ENCODE results near the gene KCNMB1.

KCNMB1 gene

DNA sequence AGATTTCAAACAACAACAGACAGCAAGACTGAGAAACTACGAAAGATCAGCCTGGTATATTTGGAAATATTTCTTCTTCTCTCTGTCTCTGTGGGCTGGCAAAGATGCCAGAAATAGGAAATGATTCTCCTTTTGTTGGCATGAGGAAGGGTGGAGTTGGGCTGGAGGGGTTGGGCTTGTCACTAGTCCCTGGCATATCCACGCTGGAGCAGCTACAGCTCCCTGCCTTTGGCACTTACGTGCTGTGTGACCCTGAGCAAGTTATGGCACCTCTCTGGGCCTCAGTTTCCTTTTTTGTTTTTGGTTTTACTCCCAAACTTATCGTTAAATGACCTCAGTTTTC, 354 bp upstream of the KCNMB1 start:
- Histone ChIP-seq H3K36me3 (no peaks in the 10 kb centered on the region), H3K27ac (no peak overlapping the region), H3K27me3 (no peaks in the 10 kb centered on the region), H3K9me3 (no peaks in the 10 kb centered on the region), H3K4me1 (ENCODE audit: control insufficient read depth in 1 of 2, insufficient read depth in 1 of 2, low read depth in 1 of 2, low read length in 1 of 2) (peaks cover 0 to 14% of the 10 kb centered on the region in 2 experiments), H3K4me3 (ENCODE audit: low read depth in 1 of 2, low read length in 1 of 2) (no peak overlapping the region)
- TF ChIP-seq, protein P1, sequence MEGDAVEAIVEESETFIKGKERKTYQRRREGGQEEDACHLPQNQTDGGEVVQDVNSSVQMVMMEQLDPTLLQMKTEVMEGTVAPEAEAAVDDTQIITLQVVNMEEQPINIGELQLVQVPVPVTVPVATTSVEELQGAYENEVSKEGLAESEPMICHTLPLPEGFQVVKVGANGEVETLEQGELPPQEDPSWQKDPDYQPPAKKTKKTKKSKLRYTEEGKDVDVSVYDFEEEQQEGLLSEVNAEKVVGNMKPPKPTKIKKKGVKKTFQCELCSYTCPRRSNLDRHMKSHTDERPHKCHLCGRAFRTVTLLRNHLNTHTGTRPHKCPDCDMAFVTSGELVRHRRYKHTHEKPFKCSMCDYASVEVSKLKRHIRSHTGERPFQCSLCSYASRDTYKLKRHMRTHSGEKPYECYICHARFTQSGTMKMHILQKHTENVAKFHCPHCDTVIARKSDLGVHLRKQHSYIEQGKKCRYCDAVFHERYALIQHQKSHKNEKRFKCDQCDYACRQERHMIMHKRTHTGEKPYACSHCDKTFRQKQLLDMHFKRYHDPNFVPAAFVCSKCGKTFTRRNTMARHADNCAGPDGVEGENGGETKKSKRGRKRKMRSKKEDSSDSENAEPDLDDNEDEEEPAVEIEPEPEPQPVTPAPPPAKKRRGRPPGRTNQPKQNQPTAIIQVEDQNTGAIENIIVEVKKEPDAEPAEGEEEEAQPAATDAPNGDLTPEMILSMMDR (IDR thresholded peaks at IDR 0.05): no peak

DNA sequence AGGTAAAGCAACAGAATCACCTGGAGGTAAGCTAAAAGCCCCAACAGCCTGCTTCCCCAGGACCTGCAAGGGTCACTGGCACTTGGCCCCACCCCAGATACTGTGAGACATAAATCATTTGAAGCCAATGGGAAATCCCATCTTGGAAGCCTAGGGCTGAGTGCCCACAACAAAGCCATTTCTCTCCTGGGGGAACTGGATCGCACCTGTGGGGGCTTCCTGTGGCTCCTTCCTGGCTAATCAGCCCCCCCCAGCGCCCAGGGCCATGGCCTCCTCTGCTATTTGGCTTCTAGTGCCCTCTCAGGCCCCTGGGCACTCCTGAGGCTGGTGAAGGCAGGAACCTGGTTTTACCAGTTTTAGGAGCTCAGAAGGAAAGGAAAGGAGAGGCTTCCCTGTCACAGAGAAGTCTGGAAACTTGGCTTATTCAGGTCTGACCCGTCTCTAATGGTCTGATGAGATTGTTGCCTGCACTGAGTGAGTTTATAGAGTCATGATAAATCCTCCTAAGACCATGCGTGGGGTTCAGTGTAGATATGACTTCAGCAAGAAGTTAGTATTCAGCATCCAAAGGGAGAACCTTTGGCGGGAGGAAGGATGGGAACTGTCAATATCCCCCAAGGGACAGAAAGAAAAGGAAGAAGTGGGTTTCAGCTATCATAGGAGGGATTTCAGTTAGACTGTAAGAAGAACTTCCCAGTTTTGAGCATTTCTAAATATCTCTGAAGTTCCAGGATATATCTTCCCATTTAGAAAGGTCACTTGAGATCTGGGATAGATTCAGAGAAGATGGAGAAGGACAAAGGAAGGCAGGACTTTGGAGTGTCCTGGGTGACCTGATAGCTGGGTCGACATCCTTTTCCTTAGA, 1.2 kb downstream of the KCNMB1 start:
- H3K27ac ChIP-seq: no peak overlapping the region
- H3K4me1 ChIP-seq (ENCODE audit: control insufficient read depth in 1 of 2, insufficient read depth in 1 of 2, low read depth in 1 of 2, low read length in 1 of 2): peaks cover 0 to 8% of the 10 kb centered on the region in 2 experiments
- TF ChIP-seq, protein P1 (IDR thresholded peaks at IDR 0.05): no peak
- H3K36me3 ChIP-seq: no peaks in the 10 kb centered on the region
- no peak overlapping the region for H3K4me3 ChIP-seq (ENCODE audit: low read depth in 1 of 2, low read length in 1 of 2)
- H3K27me3 ChIP-seq: no peaks in the 10 kb centered on the region
- no peaks in the 10 kb centered on the region for H3K9me3 ChIP-seq

DNA sequence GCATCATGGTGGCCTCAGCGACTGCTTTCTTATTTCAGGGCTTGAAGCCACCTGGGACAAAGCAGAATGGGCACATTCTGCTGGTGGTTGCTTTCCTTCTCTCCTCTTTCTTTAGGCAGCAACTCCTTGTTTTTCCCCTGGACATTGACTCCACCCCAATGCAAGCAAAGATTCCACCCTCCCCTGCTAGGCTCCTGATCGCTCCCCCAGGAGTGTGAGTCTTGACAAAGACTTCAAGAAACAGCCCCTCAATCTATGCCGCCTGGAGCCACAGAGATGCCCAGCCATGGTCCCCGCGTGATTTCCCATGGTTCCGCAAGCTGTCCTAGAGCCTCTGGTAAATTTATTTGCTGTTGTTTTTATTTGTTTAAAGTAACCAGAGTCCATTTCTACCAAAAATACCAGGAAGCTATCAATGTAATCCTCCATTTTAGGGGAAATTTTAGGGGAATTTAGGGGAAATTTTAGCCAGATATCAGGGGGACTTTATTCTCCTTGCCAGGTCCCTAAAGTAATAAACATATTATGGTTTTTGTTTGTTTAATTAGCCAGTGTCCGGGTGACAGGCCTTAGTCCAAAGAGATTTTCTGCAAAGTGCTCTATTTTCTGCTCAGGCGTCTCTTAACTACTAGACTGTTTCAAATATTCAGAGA, 2.3 kb downstream of the KCNMB1 start:
- TF ChIP-seq, protein P1 (IDR thresholded peaks at IDR 0.05): no peak
- H3K4me3 ChIP-seq (ENCODE audit: low read depth in 1 of 2, low read length in 1 of 2): no peak overlapping the region
- H3K27ac ChIP-seq: no peak overlapping the region

DNA sequence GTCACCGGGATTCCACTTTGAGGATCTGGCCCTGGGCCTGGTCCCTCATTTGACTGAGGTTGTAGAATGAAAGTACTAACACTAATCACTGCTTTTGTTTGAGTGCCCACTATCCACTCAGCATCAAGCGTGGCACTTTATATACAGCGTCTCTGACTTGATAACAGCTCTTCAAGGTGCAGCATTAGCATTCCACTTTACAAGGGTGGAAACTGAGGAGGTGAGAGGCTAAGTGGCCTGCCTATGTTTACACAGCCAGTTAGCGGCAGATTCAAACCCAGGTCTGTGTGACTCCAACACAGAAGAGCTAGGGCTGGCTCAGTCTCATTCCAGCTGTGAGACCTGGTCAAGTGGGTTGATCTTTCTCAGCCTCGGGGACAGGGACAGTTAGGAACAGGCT, 5.9 kb downstream of the KCNMB1 start:
- no peak overlapping the region for H3K27ac ChIP-seq
- TF ChIP-seq, protein P1 (IDR thresholded peaks at IDR 0.05): no peak

More for the DNA sequence above, 2.3 kb downstream of the KCNMB1 start:
- Histone ChIP-seq H3K9me3 (no peaks in the 10 kb centered on the region), H3K4me1 (ENCODE audit: control insufficient read depth in 1 of 2, insufficient read depth in 1 of 2, low read depth in 1 of 2, low read length in 1 of 2) (peaks cover 0 to 8% of the 10 kb centered on the region in 2 experiments), H3K27me3 (no peaks in the 10 kb centered on the region), H3K36me3 (no peaks in the 10 kb centered on the region)

DNA sequence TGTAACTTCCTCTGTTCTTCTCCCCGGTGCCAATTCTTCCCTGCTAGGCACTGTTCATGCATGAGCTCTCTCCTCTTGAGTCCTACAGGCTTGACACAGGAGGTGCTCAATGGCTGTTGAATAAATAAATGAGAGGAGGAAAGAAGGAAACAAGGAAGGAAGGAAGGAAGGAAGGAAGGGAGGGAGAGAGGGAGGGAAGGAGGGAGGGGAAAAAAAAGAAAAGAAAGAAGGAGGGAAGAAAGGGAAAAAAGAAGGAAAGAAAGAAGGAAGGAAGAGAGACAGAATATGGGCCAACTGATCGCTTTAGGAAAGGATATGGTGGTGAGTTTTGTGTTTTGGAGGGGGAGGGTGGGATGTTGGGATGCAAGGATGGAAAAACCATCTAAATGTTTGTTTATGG, 6.4 kb downstream of the KCNMB1 start:
- Histone ChIP-seq H3K4me1 (ENCODE audit: control insufficient read depth in 1 of 2, insufficient read depth in 1 of 2, low read depth in 1 of 2, low read length in 1 of 2) (no peaks in the 10 kb centered on the region), H3K4me3 (ENCODE audit: low read depth in 1 of 2, low read length in 1 of 2) (no peak overlapping the region), H3K27me3 (no peaks in the 10 kb centered on the region), H3K36me3 (no peaks in the 10 kb centered on the region), H3K27ac (no peak overlapping the region), H3K9me3 (no peaks in the 10 kb centered on the region)
- TF ChIP-seq, protein P1 (IDR thresholded peaks at IDR 0.05): no peak

More for the DNA sequence above, 5.9 kb downstream of the KCNMB1 start:
- Histone ChIP-seq H3K4me1 (ENCODE audit: control insufficient read depth in 1 of 2, insufficient read depth in 1 of 2, low read depth in 1 of 2, low read length in 1 of 2) (no peaks in the 10 kb centered on the region), H3K9me3 (no peaks in the 10 kb centered on the region), H3K27me3 (no peaks in the 10 kb centered on the region), H3K4me3 (ENCODE audit: low read depth in 1 of 2, low read length in 1 of 2) (no peak overlapping the region), H3K36me3 (no peaks in the 10 kb centered on the region)
